Hematopoietic multipotent progenitor cell treated with erythropoietin and hydrocortisone succinate and interleukin-3 and kit ligand, for 17 days (in vitro differentiated cells): ENCODE data around the gene ADH1A.
"Not testable (repeated sequence)": the region's sequence is repeated elsewhere in the genome, so short reads cannot be mapped to it uniquely, and the experiment has no call there.

ENCODE experiments used
- DNase-seq: peaks from one replicate; pipeline ENCODE4 v3.0.0-alpha.2; 2015; ENCODE audit warnings: low spot score

ADH1A gene

GRCh38 chr4:99290848-99291786, at the start of gene ADH1A:
Gene ADH1A (minus strand): TSS chr4:99290985. CDS start chr4:99290914, 71 bp downstream.
- no peak for DNase-seq

- DNase-seq: no peak
Observed at GRCh38 chr4:99339172-99339571, 48.4 kb upstream of the ADH1A start.

GRCh38 chr4:99336553-99336952, 45.8 kb upstream of the ADH1A start:
- DNase-seq: no peak

GRCh38 chr4:99334880-99335279, 44.1 kb upstream of the ADH1A start:
- DNase-seq: no peak

GRCh38 chr4:99330648-99331047, 39.9 kb upstream of the ADH1A start:
- DNase-seq: no peak

- DNase-seq: no peak
Observed at GRCh38 chr4:99329876-99330275, 39.1 kb upstream of the ADH1A start.

GRCh38 chr4:99324979-99325378, 34.2 kb upstream of the ADH1A start:
- no peak for DNase-seq

- DNase-seq: no peak
Observed at GRCh38 chr4:99324361-99324760, 33.6 kb upstream of the ADH1A start.

- DNase-seq: no peak
Observed at GRCh38 chr4:99323756-99324155, 33.0 kb upstream of the ADH1A start.

GRCh38 chr4:99321241-99322191, 30.7 kb upstream of the ADH1A start, which contains the start of gene ADH1B:
Gene ADH1B (minus strand): TSS chr4:99321401. CDS start chr4:99321331, 70 bp downstream.
- DNase-seq: no peak

GRCh38 chr4:99317811-99318210, 27.0 kb upstream of the ADH1A start:
- DNase-seq: not testable (repeated sequence)

- no peak for DNase-seq
Observed at GRCh38 chr4:99317354-99317753, 26.6 kb upstream of the ADH1A start.

GRCh38 chr4:99315839-99316238, 25.1 kb upstream of the ADH1A start:
- no peak for DNase-seq

- no peak for DNase-seq
Observed at GRCh38 chr4:99314211-99314610, 23.4 kb upstream of the ADH1A start.

GRCh38 chr4:99310389-99310788, 19.6 kb upstream of the ADH1A start:
- no peak for DNase-seq

- DNase-seq: no peak
Observed at GRCh38 chr4:99305638-99306400, 15.0 kb upstream of the ADH1A start.

GRCh38 chr4:99301376-99302164, 10.8 kb upstream of the ADH1A start:
- no peak for DNase-seq

GRCh38 chr4:99300934-99301333, 10.1 kb upstream of the ADH1A start:
- DNase-seq: no peak

GRCh38 chr4:99293357-99293756, 2.6 kb upstream of the ADH1A start:
- DNase-seq: no peak

GRCh38 chr4:99285387-99285786, 5.4 kb downstream of the ADH1A start:
- DNase-seq: no peak

- DNase-seq: no peak
Observed at GRCh38 chr4:99282731-99283130, 8.1 kb downstream of the ADH1A start.
